ENCODE results near the gene EIF4A2. TPM values are rescaled to one million over a fixed set of nuclear protein-coding genes. Genes with fewer than 3 reads are reported as not detected.

Gene EIF4A2
- total and polyA plus RNA-seq, 2 of the 13 experiments (the other 11 are each of a cell fraction or from before 2014, with no cell fraction given) = 480 to 596 TPM

- no peak for TF ChIP-seq ZNF646 (CRISPR knock-in tag; IDR thresholded peaks at IDR 0.05)
- TF ChIP-seq REL (CRISPR knock-in tag; conservative IDR thresholded peaks at IDR 0.05) = no peak
- TF ChIP-seq PHF20 (CRISPR knock-in tag; IDR thresholded peaks at IDR 0.05) = no peak
- TF ChIP-seq ZMYM4 (CRISPR knock-in tag; IDR thresholded peaks at IDR 0.05) = no peak
- TF ChIP-seq TAF1 (CRISPR knock-in tag; IDR thresholded peaks at IDR 0.05) = no peak
- TF ChIP-seq FOSL2 (CRISPR knock-in tag; IDR thresholded peaks at IDR 0.05) = no peak
- TF ChIP-seq NFE2 (CRISPR knock-in tag; IDR thresholded peaks at IDR 0.05) = no peak
- TF ChIP-seq BATF2 (CRISPR knock-in tag; IDR thresholded peaks at IDR 0.05) = no peak
- TF ChIP-seq AHR (CRISPR knock-in tag; IDR thresholded peaks at IDR 0.05) = no peak
- no peak for TF ChIP-seq HBP1 (CRISPR knock-in tag; IDR thresholded peaks at IDR 0.05; ENCODE audit: low read depth)
- TF ChIP-seq MBD4 (IDR thresholded peaks at IDR 0.05; ENCODE audit: borderline replicate concordance, low read length) = 0 out of 2 replicates have a peak, but pooled peaks have one; percentile 80
- no peak for TF ChIP-seq FOXM1 (CRISPR knock-in tag; IDR thresholded peaks at IDR 0.05)
- TF ChIP-seq ETS1 (CRISPR knock-in tag; IDR thresholded peaks at IDR 0.05) = no peak
- TF ChIP-seq HNRNPLL (IDR thresholded peaks at IDR 0.05; ENCODE audit: low read depth, low read length, poor library complexity, severe bottlenecking) = no peak
- TF ChIP-seq ZNF414 (CRISPR knock-in tag; IDR thresholded peaks at IDR 0.05) = no peak
- TF ChIP-seq ZBTB8A (CRISPR knock-in tag; IDR thresholded peaks at IDR 0.05; ENCODE audit: borderline replicate concordance, low read depth) = no peak
- peak; percentile 24; the same call in 1 of the 2 replicates for TF ChIP-seq CHD4 (IDR thresholded peaks at IDR 0.05; ENCODE audit: borderline replicate concordance, low read length)
- TF ChIP-seq RXRB (CRISPR knock-in tag; IDR thresholded peaks at IDR 0.05; ENCODE audit: borderline replicate concordance) = peak; percentile 65
Observed at GRCh38 chr3:186742618-186743380, 40.6 kb upstream of the EIF4A2 start (continued).
